GM23338 (cell line): ENCODE measurements around the gene RESP18. TPM values are rescaled to one million over a fixed set of nuclear protein-coding genes. Genes with fewer than 3 reads are reported as not detected.

ENCODE experiments used
- ATAC-seq: fragments of 200-7000 bp; cut with Tn5 transposase; 3 replicates; pipeline ENCODE4 v1.9.1; 2020
- DNase-seq: peaks from one replicate; pipeline ENCODE4 v3.0.0-alpha.2; 2015; ENCODE audit warnings: low spot score
- H2AFZ ChIP-seq: fragments of 200-600 bp; sonication (generic); 2 replicates; pipeline ENCODE4 v1.8.0; 2016; ENCODE audit warnings: antibody characterized with exemption, mild to moderate bottlenecking, moderate library complexity
- H3F3A ChIP-seq: fragments of 200-600 bp; sonication (generic); replicated peaks from 2 replicates; pipeline ENCODE4 v1.8.0; 2017; ENCODE audit warnings: antibody characterized with exemption, mixed run types, low read depth
- H3K27ac ChIP-seq: fragments of 200-600 bp; sonication (generic); 2 replicates; pipeline ENCODE4 v1.6.1; 2016; ENCODE audit warnings: low read depth
- H3K27me3 ChIP-seq: fragments of 200-600 bp; sonication (generic); 2 replicates; pipeline ENCODE4 v1.8.0; 2016; ENCODE audit warnings: mild to moderate bottlenecking, mixed run types, moderate library complexity; ENCODE audit not compliant: insufficient read depth
- H3K36me3 ChIP-seq: fragments of 200-600 bp; sonication (generic); 2 replicates; pipeline ENCODE4 v1.8.0; 2016; ENCODE audit warnings: mild to moderate bottlenecking; ENCODE audit not compliant: insufficient read depth
- H3K4me1 ChIP-seq: fragments of 200-600 bp; sonication (generic); 2 replicates; pipeline ENCODE4 v1.8.0; 2016; ENCODE audit warnings: mild to moderate bottlenecking, moderate library complexity; ENCODE audit not compliant: insufficient read depth
- H3K4me2 ChIP-seq: fragments of 200-600 bp; sonication (generic); 2 replicates; pipeline ENCODE4 v1.7.1; 2017; ENCODE audit warnings: mixed run types
- H3K4me3 ChIP-seq: fragments of 200-600 bp; sonication (generic); 2 replicates; pipeline ENCODE4 v1.6.1; 2016; ENCODE audit warnings: mixed run types
- H3K79me2 ChIP-seq: fragments of 200-600 bp; sonication (generic); replicated peaks from 2 replicates; pipeline ENCODE4 v1.8.0; 2017; ENCODE audit warnings: mild to moderate bottlenecking; ENCODE audit not compliant: insufficient read depth
- H3K9me2 ChIP-seq: fragments of 200-600 bp; sonication (generic); 2 replicates; pipeline ENCODE4 v1.8.0; 2017; ENCODE audit not compliant: insufficient read depth
- H4K20me1 ChIP-seq: fragments of 200-600 bp; sonication (generic); replicated peaks from 2 replicates; pipeline ENCODE4 v1.8.0; 2017; ENCODE audit warnings: mild to moderate bottlenecking; ENCODE audit not compliant: insufficient read depth
- H3K27ac Mint-ChIP-seq: 2 replicates; pipeline ENCODE4 v1.8.0; 2020; ENCODE audit warnings: inconsistent platforms, mild to moderate bottlenecking, moderate library complexity, mixed read lengths
- H3K27me3 Mint-ChIP-seq: 3 replicates; pipeline ENCODE4 v1.8.0; 2022; ENCODE audit warnings: low read depth, mild to moderate bottlenecking, moderate library complexity, mixed read lengths, inconsistent platforms; ENCODE audit not compliant: insufficient read depth, poor library complexity
- H3K36me3 Mint-ChIP-seq: 3 replicates; pipeline ENCODE4 v1.8.0; 2021; ENCODE audit warnings: low read depth, mild to moderate bottlenecking, inconsistent platforms, moderate library complexity, mixed read lengths
- H3K4me1 Mint-ChIP-seq: 3 replicates; pipeline ENCODE4 v1.8.0; 2020; ENCODE audit warnings: mild to moderate bottlenecking, inconsistent platforms, mixed read lengths
- H3K4me3 Mint-ChIP-seq: 3 replicates; pipeline ENCODE4 v1.8.0; 2021; ENCODE audit warnings: moderate library complexity, mild to moderate bottlenecking, inconsistent platforms, mixed read lengths
- H3K9me3 Mint-ChIP-seq: 3 replicates; pipeline ENCODE4 v1.8.0; 2020; ENCODE audit warnings: moderate library complexity, mild to moderate bottlenecking, inconsistent platforms, mixed read lengths
- CREB1 ChIP-seq: fragments of 250-450 bp; sonication (Bioruptor Pico); IDR thresholded peaks from 2 replicates; pipeline ENCODE4 v1.5.0; 2020; ENCODE audit warnings: low read depth, mild to moderate bottlenecking, moderate library complexity
- NANOG ChIP-seq: IDR thresholded peaks from 2 replicates; pipeline ENCODE4 v1.6.1; 2016; ENCODE audit warnings: antibody characterized with exemption, borderline replicate concordance
- STAT1 ChIP-seq: IDR thresholded peaks from one replicate; pipeline ENCODE4 v1.6.1; 2016; ENCODE audit warnings: antibody characterized with exemption; ENCODE audit not compliant: unreplicated experiment
- ZNF114 ChIP-seq: fragments of 250-450 bp; sonication (Bioruptor Pico); IDR thresholded peaks from 2 replicates; pipeline ENCODE4 v1.5.0; 2020; ENCODE audit warnings: mild to moderate bottlenecking, moderate library complexity
- ZNF331 ChIP-seq: fragments of 250-450 bp; sonication (Bioruptor Pico); IDR thresholded peaks from 2 replicates; pipeline ENCODE4 v1.5.0; 2020; ENCODE audit warnings: low read depth, mild to moderate bottlenecking, moderate library complexity
- polyA plus RNA-seq: library from polyadenylated mRNA; unstranded; fragments of >200 nt; fragmentation: Nextera tagmentation; extraction: Ambion mirVana; gene quantifications from 2 replicates; pipeline ENCODE4 v1.2.1, GENCODE V29; 2016
- total RNA-seq: library from RNA; depleted of rRNA; stranded (reverse); fragments of >200 nt; shearing (Covaris generic); gene quantifications from 2 replicates; pipeline ENCODE4 v1.2.3, GENCODE V29; 2014
- TF ChIP-seq, protein P1 (sequence below), 2 experiments: fragments of 200-600 bp in 1 of 2; sonication (generic) in 1 of 2; conservative IDR thresholded peaks; 2 replicates each; pipeline versions ENCODE4 v1.5.1 to v1.6.1; 2016 to 2017; ENCODE audit warnings: antibody characterized with exemption in 2 of 2, low read depth in 2 of 2, mild to moderate bottlenecking in 2 of 2, moderate library complexity in 1 of 2
- TF ChIP-seq, protein P2 (sequence below): IDR thresholded peaks from one replicate; pipeline ENCODE4 v1.6.1; 2018; ENCODE audit warnings: antibody characterized with exemption; ENCODE audit not compliant: unreplicated experiment
- TF ChIP-seq, protein P3 (sequence below): fragments of 250-450 bp; sonication (Bioruptor Pico); IDR thresholded peaks from 2 replicates; pipeline ENCODE4 v1.5.0; 2020; ENCODE audit warnings: mild to moderate bottlenecking, moderate library complexity

The RESP18 gene
- total and polyA plus RNA-seq, 2 experiments from 2014 or later, result not detected

DNA sequence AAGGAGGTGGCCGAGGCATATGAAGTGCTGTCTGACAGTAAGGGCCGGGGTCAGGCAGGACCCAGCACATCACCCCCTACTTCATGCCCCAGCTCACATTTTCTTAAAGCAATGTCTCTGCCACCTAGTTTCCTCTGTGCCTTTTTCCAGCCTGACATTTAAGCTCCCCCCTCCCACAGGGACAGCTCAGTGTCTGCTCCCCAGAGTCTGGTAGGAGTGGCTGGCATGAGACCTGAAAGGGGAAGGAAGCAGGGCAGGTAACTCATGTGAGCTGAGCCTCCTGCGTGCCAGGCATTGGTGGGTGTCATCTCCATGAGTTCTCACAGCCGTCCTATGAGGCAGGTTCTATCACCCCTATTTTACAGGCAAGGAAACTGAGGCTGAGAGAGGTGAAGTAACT lies 51.9 kb downstream of the RESP18 start (continued):
- no peak for TF ChIP-seq STAT1
- TF ChIP-seq ZNF114, result no peak
- TF ChIP-seq, protein P1, sequence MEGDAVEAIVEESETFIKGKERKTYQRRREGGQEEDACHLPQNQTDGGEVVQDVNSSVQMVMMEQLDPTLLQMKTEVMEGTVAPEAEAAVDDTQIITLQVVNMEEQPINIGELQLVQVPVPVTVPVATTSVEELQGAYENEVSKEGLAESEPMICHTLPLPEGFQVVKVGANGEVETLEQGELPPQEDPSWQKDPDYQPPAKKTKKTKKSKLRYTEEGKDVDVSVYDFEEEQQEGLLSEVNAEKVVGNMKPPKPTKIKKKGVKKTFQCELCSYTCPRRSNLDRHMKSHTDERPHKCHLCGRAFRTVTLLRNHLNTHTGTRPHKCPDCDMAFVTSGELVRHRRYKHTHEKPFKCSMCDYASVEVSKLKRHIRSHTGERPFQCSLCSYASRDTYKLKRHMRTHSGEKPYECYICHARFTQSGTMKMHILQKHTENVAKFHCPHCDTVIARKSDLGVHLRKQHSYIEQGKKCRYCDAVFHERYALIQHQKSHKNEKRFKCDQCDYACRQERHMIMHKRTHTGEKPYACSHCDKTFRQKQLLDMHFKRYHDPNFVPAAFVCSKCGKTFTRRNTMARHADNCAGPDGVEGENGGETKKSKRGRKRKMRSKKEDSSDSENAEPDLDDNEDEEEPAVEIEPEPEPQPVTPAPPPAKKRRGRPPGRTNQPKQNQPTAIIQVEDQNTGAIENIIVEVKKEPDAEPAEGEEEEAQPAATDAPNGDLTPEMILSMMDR (conservative IDR thresholded peaks at IDR 0.05; ENCODE audit: low read depth in 2 of 2), result no peak
- TF ChIP-seq ZNF331, result no peak

DNA sequence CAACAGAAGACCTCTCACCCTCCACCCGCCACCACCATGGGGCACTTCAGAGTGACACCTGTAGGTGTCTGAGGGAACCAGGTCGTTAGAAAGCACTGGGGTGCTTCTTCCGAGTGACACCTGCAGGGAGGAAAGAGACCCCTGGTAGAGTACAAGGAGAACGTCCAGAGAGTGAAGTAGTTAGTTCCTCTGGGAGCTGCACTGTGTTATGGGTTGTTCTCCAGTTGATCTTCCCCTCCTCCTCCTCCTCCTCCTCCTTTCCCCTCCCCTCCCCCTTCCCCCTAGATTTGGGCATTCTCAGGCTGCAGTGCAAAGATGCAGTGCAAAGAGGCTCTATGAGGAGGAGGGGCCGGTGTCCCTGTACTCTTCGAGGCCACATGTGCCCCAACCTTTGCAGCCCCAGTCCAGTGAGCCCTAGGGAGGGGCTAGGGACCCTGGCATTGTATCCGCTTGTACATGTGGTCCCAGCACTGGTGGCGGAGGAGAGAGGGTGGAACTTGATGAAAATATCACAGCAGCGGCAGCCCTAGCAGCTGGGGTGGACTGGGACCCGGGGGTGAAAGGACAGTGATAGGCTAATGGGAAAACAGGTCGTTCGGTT lies 52.5 kb downstream of the RESP18 start:
- H3K79me2 ChIP-seq, result no peaks in the 10 kb centered on the region
- peaks cover 13% of the 10 kb centered on the region for H3K27me3 Mint-ChIP-seq
- ATAC-seq, result no peak
- H3K27me3 ChIP-seq, result no peaks in the 10 kb centered on the region
- H3K36me3 Mint-ChIP-seq, result peaks cover 11% of the 10 kb centered on the region; the same call in 2 of the 3 replicates
- H3K4me2 ChIP-seq, result peak overlapping the region; percentile 95
- H2AFZ ChIP-seq, result peak overlapping the region; percentile 72
- H3F3A ChIP-seq, result no peaks in the 10 kb centered on the region
- H3K4me3 Mint-ChIP-seq, result peak overlapping the region; percentile 85
- peaks cover 31% of the 10 kb centered on the region for H3K4me1 Mint-ChIP-seq
- no peak overlapping the region for H3K27ac ChIP-seq
- no peak for DNase-seq
- no peaks in the 10 kb centered on the region for H4K20me1 ChIP-seq
- TF ChIP-seq, protein P1 (conservative IDR thresholded peaks at IDR 0.05; ENCODE audit: low read depth in 2 of 2), result no peak
- TF ChIP-seq ZNF331, result no peak
- TF ChIP-seq ZNF114, result no peak
- no peak for TF ChIP-seq NANOG
- TF ChIP-seq, protein P2, sequence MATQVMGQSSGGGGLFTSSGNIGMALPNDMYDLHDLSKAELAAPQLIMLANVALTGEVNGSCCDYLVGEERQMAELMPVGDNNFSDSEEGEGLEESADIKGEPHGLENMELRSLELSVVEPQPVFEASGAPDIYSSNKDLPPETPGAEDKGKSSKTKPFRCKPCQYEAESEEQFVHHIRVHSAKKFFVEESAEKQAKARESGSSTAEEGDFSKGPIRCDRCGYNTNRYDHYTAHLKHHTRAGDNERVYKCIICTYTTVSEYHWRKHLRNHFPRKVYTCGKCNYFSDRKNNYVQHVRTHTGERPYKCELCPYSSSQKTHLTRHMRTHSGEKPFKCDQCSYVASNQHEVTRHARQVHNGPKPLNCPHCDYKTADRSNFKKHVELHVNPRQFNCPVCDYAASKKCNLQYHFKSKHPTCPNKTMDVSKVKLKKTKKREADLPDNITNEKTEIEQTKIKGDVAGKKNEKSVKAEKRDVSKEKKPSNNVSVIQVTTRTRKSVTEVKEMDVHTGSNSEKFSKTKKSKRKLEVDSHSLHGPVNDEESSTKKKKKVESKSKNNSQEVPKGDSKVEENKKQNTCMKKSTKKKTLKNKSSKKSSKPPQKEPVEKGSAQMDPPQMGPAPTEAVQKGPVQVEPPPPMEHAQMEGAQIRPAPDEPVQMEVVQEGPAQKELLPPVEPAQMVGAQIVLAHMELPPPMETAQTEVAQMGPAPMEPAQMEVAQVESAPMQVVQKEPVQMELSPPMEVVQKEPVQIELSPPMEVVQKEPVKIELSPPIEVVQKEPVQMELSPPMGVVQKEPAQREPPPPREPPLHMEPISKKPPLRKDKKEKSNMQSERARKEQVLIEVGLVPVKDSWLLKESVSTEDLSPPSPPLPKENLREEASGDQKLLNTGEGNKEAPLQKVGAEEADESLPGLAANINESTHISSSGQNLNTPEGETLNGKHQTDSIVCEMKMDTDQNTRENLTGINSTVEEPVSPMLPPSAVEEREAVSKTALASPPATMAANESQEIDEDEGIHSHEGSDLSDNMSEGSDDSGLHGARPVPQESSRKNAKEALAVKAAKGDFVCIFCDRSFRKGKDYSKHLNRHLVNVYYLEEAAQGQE, result no peak
- no peak for TF ChIP-seq STAT1
- no peak for TF ChIP-seq CREB1 (CRISPR knock-in tag)
- TF ChIP-seq, protein P3, sequence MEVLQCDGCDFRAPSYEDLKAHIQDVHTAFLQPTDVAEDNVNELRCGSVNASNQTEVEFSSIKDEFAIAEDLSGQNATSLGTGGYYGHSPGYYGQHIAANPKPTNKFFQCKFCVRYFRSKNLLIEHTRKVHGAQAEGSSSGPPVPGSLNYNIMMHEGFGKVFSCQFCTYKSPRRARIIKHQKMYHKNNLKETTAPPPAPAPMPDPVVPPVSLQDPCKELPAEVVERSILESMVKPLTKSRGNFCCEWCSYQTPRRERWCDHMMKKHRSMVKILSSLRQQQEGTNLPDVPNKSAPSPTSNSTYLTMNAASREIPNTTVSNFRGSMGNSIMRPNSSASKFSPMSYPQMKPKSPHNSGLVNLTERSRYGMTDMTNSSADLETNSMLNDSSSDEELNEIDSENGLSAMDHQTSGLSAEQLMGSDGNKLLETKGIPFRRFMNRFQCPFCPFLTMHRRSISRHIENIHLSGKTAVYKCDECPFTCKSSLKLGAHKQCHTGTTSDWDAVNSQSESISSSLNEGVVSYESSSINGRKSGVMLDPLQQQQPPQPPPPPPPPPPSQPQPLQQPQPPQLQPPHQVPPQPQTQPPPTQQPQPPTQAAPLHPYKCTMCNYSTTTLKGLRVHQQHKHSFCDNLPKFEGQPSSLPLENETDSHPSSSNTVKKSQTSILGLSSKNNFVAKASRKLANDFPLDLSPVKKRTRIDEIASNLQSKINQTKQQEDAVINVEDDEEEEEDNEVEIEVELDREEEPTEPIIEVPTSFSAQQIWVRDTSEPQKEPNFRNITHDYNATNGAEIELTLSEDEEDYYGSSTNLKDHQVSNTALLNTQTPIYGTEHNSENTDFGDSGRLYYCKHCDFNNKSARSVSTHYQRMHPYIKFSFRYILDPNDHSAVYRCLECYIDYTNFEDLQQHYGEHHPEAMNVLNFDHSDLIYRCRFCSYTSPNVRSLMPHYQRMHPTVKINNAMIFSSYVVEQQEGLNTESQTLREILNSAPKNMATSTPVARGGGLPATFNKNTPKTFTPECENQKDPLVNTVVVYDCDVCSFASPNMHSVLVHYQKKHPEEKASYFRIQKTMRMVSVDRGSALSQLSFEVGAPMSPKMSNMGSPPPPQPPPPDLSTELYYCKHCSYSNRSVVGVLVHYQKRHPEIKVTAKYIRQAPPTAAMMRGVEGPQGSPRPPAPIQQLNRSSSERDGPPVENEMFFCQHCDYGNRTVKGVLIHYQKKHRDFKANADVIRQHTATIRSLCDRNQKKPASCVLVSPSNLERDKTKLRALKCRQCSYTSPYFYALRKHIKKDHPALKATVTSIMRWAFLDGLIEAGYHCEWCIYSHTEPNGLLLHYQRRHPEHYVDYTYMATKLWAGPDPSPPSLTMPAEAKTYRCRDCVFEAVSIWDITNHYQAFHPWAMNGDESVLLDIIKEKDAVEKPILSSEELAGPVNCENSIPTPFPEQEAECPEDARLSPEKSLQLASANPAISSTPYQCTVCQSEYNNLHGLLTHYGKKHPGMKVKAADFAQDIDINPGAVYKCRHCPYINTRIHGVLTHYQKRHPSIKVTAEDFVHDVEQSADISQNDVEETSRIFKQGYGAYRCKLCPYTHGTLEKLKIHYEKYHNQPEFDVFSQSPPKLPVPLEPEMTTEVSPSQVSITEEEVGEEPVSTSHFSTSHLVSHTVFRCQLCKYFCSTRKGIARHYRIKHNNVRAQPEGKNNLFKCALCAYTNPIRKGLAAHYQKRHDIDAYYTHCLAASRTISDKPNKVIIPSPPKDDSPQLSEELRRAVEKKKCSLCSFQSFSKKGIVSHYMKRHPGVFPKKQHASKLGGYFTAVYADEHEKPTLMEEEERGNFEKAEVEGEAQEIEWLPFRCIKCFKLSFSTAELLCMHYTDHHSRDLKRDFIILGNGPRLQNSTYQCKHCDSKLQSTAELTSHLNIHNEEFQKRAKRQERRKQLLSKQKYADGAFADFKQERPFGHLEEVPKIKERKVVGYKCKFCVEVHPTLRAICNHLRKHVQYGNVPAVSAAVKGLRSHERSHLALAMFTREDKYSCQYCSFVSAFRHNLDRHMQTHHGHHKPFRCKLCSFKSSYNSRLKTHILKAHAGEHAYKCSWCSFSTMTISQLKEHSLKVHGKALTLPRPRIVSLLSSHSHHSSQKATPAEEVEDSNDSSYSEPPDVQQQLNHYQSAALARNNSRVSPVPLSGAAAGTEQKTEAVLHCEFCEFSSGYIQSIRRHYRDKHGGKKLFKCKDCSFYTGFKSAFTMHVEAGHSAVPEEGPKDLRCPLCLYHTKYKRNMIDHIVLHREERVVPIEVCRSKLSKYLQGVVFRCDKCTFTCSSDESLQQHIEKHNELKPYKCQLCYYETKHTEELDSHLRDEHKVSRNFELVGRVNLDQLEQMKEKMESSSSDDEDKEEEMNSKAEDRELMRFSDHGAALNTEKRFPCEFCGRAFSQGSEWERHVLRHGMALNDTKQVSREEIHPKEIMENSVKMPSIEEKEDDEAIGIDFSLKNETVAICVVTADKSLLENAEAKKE (CRISPR knock-in tag), result no peak
- no peaks in the 10 kb centered on the region for H3K9me3 Mint-ChIP-seq
- H3K9me2 ChIP-seq, result no peaks in the 10 kb centered on the region
- peak overlapping the region; percentile 83 for H3K4me3 ChIP-seq
- peaks cover 23% of the 10 kb centered on the region for H3K4me1 ChIP-seq
- H3K27ac Mint-ChIP-seq, result peak overlapping the region; percentile 61
- H3K36me3 ChIP-seq, result no peaks in the 10 kb centered on the region; the same call in 1 of the 2 replicates
